HG03196 (cell line): ENCODE results near the gene VAX1.
"Not testable (repeated sequence)": the region's sequence is repeated elsewhere in the genome, so short reads cannot be mapped to it uniquely, and the experiment has no call there.

Experiments used
- ATAC-seq: cut with Tn5 transposase; IDR thresholded peaks from one replicate; pipeline ENCODE4 v1.9.1; 2021; ENCODE audit not compliant: unreplicated experiment

The VAX1 gene

GRCh38 chr10:117137911-117138642 is at the start of gene VAX1:
Gene VAX1 (minus strand): TSS chr10:117138270. CDS start chr10:117138056, 214 bp downstream.
- no peak for ATAC-seq

- ATAC-seq, result no peak
Measured at GRCh38 chr10:117186832-117187615, 49.0 kb upstream of the VAX1 start.

- ATAC-seq, result not testable (repeated sequence)
Measured at GRCh38 chr10:117185817-117186216, 47.7 kb upstream of the VAX1 start.

GRCh38 chr10:117184821-117185220 is 46.8 kb upstream of the VAX1 start:
- ATAC-seq, result no peak

- no peak for ATAC-seq
Measured at GRCh38 chr10:117184296-117184695, 46.2 kb upstream of the VAX1 start.

GRCh38 chr10:117178190-117178589 is 40.1 kb upstream of the VAX1 start:
- no peak for ATAC-seq

GRCh38 chr10:117175901-117176534 is 37.9 kb upstream of the VAX1 start:
- peak; percentile 61 for ATAC-seq

- peak; percentile 38 for ATAC-seq
Measured at GRCh38 chr10:117175215-117175900, 37.3 kb upstream of the VAX1 start.

GRCh38 chr10:117174439-117175214 is 36.6 kb upstream of the VAX1 start:
- ATAC-seq, result peak; percentile 76

GRCh38 chr10:117170244-117170643 is 32.2 kb upstream of the VAX1 start:
- no peak for ATAC-seq

GRCh38 chr10:117169480-117169879 is 31.4 kb upstream of the VAX1 start:
- ATAC-seq, result no peak

- no peak for ATAC-seq
Measured at GRCh38 chr10:117168729-117169128, 30.7 kb upstream of the VAX1 start.

- peak; percentile 90 for ATAC-seq
Measured at GRCh38 chr10:117167789-117168674, 30.0 kb upstream of the VAX1 start.

GRCh38 chr10:117167346-117167788 is 29.3 kb upstream of the VAX1 start:
- no peak for ATAC-seq

- ATAC-seq, result no peak
Measured at GRCh38 chr10:117166418-117167345, 28.6 kb upstream of the VAX1 start.

GRCh38 chr10:117165538-117166417 is 27.7 kb upstream of the VAX1 start:
- ATAC-seq, result no peak
